Measurements from ENCODE around the gene LRATD1. TPM values are rescaled to one million over a fixed set of nuclear protein-coding genes. Genes with fewer than 3 reads are reported as not detected.
A peak's percentile ranks its signal among the peaks of the same experiment; 100 is the strongest.

Gene LRATD1
- total RNA-seq, 1 experiment from 2014 or later, result 0.31 TPM

DNA sequence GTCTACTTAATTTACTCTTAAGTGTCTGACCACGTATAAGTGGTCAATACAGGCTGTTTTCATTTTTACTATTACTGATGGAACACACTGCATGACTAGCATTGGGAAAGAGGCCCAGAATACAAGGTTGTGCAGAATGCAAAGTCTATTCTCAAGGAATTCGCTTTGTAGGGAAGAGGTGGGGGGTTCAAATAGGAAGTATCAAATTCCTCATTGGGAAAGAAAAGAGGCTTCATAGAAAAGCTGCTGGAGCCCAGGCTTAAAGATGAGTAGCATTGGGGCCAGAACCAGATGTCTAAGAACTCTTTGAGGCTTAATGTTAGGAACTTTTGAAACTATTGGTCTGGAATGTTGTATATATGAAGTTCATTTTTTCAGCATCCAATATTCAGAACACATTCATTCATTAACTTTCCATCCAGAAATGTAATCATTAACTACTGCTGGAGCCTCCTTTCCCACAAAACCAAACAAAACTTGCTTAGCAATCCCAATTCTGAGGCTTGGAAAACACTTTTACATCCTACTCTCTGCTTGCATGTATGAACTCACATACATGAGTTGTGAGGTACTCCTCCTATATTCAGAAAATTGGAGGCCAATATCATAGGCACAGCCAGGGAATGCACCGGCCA lies 994 bp upstream of the LRATD1 start:
- no peaks in the 10 kb centered on the region for H3K79me1 ChIP-seq (ENCODE audit: insufficient read depth, low read depth, low read length, poor library complexity, severe bottlenecking)
- no peak overlapping the region for H3K18ac ChIP-seq (ENCODE audit: insufficient read length, low read depth, low read length)
- H3K56ac ChIP-seq (ENCODE audit: insufficient read length, low read depth, low read length), result no peak overlapping the region
- H2BK20ac ChIP-seq (ENCODE audit: low read depth, low read length, poor library complexity, severe bottlenecking), result no peak overlapping the region
- H3K27me3 ChIP-seq (ENCODE audit: insufficient read depth, low read length), result peaks cover 25% of the 10 kb centered on the region
- no peak overlapping the region for H2BK15ac ChIP-seq (ENCODE audit: low read depth, low read length)
- no peak for DNase-seq
- H4K5ac ChIP-seq (ENCODE audit: insufficient read length, low read depth, low read length), result no peak overlapping the region
- no CpG with 5 or more reads among the region's 3 CpGs for WGBS (ENCODE audit: extremely low coverage, insufficient read length, low lambda C conversion rate)
- H2BK120ac ChIP-seq (ENCODE audit: low read depth, low read length, poor library complexity, severe bottlenecking), result no peak overlapping the region
- no peak overlapping the region for H3K14ac ChIP-seq (ENCODE audit: insufficient read depth, low read length)
- H3K36me3 Mint-ChIP-seq (ENCODE audit: insufficient read depth in 1 of 3, low read depth in 3 of 3), result no peaks in the 10 kb centered on the region; a peak in 1 of 7 replicates
- no peak overlapping the region for H3K4ac ChIP-seq (ENCODE audit: low read depth, low read length)
- peaks cover 22 to 29% of the 10 kb centered on the region in 2 experiments for H3K4me1 Mint-ChIP-seq
- H3K23ac ChIP-seq (ENCODE audit: insufficient read length, low read depth, low read length), result no peak overlapping the region
- no peak overlapping the region for H3K9ac ChIP-seq (ENCODE audit: extremely low read depth, insufficient read length, low read length)
- no peaks in the 10 kb centered on the region for H3K9me3 ChIP-seq (ENCODE audit: control insufficient read depth, low read depth, low read length)
- H2AK5ac ChIP-seq (ENCODE audit: insufficient read length, low read length), result no peak overlapping the region
- H3K27me3 Mint-ChIP-seq (ENCODE audit: low read depth), result peaks cover 80% of the 10 kb centered on the region
- H4K8ac ChIP-seq (replicated peaks; ENCODE audit: insufficient read length, low read depth, low read length), result no peak overlapping the region
- H3T11ph ChIP-seq (ENCODE audit: low read length), result no peak overlapping the region
- peaks cover 3% of the 10 kb centered on the region; the same call in 1 of the 2 replicates for H3K4me1 ChIP-seq (ENCODE audit: insufficient read depth, low read length)
- H3K4me3 Mint-ChIP-seq, result peak overlapping the region; percentile 60 to 81
- no peak overlapping the region for H2BK12ac ChIP-seq (ENCODE audit: insufficient read length, low read depth, low read length)
- TF ChIP-seq, protein P1, sequence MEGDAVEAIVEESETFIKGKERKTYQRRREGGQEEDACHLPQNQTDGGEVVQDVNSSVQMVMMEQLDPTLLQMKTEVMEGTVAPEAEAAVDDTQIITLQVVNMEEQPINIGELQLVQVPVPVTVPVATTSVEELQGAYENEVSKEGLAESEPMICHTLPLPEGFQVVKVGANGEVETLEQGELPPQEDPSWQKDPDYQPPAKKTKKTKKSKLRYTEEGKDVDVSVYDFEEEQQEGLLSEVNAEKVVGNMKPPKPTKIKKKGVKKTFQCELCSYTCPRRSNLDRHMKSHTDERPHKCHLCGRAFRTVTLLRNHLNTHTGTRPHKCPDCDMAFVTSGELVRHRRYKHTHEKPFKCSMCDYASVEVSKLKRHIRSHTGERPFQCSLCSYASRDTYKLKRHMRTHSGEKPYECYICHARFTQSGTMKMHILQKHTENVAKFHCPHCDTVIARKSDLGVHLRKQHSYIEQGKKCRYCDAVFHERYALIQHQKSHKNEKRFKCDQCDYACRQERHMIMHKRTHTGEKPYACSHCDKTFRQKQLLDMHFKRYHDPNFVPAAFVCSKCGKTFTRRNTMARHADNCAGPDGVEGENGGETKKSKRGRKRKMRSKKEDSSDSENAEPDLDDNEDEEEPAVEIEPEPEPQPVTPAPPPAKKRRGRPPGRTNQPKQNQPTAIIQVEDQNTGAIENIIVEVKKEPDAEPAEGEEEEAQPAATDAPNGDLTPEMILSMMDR (conservative IDR thresholded peaks at IDR 0.05), result no peak
- peaks cover 18% of the 10 kb centered on the region for H3K23me2 ChIP-seq (ENCODE audit: insufficient read length, low read depth, low read length, poor library complexity, severe bottlenecking)
- no peaks in the 10 kb centered on the region; a peak in 2 of 5 replicates for H3K9me3 Mint-ChIP-seq
- no peak overlapping the region for H4K91ac ChIP-seq (ENCODE audit: insufficient read length, low read depth, low read length)
- no peak overlapping the region for H2AFZ ChIP-seq (ENCODE audit: low read length)
- H3K27ac ChIP-seq (ENCODE audit: insufficient read length, low read depth, low read length), result no peak overlapping the region
- peak overlapping the region; percentile 75 for H3K4me2 ChIP-seq (ENCODE audit: insufficient read depth, insufficient read length, low read length)
- H3K79me2 ChIP-seq (ENCODE audit: insufficient read depth, low read length), result no peaks in the 10 kb centered on the region
- no peaks in the 10 kb centered on the region for H4K20me1 ChIP-seq (ENCODE audit: control insufficient read depth, insufficient read depth, insufficient read length)
- H3K27ac Mint-ChIP-seq, result no peak overlapping the region
- H2BK5ac ChIP-seq (ENCODE audit: insufficient read length, low read length), result no peak overlapping the region

All from H9 (cell line).